Natural killer cell treated with Interleukin-12 subunit alpha and Interleukin-12 subunit beta and Interleukin-15 and Interleukin-18, amount 100 ng/mL, for 72 hours (primary cell): ENCODE measurements around the gene NYNRIN. TPM values are rescaled to one million over a fixed set of nuclear protein-coding genes. Genes with fewer than 3 reads are reported as not detected.

Experiments used
- ATAC-seq, 2 donors: fragments of 150-1000 bp; cut with Tn5 transposase in 1 of 2; sonication (Bioruptor Pico), chemical (Tn5 transposase) in 1 of 2; 2 replicates each; pipeline ENCODE4 v1.10.0; 2021
- DNase-seq: peaks from one replicate; pipeline ENCODE4 v3.0.0; 2022; ENCODE audit warnings: low spot score
- H3K27ac Mint-ChIP-seq, 2 donors: 1 replicate in 1 of 2; 2 replicates in 1 of 2; pipeline ENCODE4 v1.8.0; 2022; ENCODE audit warnings: mixed read lengths in 2 of 2, mild to moderate bottlenecking in 1 of 2, moderate library complexity in 1 of 2
- H3K27me3 Mint-ChIP-seq, 2 donors: 1 replicate in 1 of 2; 2 replicates in 1 of 2; pipeline ENCODE4 v1.8.0; 2022; ENCODE audit warnings: mixed read lengths in 2 of 2
- H3K36me3 Mint-ChIP-seq: one replicate; pipeline ENCODE4 v1.8.0; 2022; ENCODE audit warnings: mixed read lengths
- H3K4me1 Mint-ChIP-seq, 2 donors: 1 replicate in 1 of 2; 2 replicates in 1 of 2; pipeline ENCODE4 v1.8.0; 2022; ENCODE audit warnings: low read depth in 2 of 2, mixed read lengths in 2 of 2, mild to moderate bottlenecking in 1 of 2
- H3K4me3 Mint-ChIP-seq: one replicate; pipeline ENCODE4 v1.8.0; 2022; ENCODE audit warnings: mixed read lengths
- H3K9me3 Mint-ChIP-seq: 2 replicates; pipeline ENCODE4 v1.8.0; 2022; ENCODE audit warnings: mixed read lengths
- total RNA-seq, 2 donors: library from RNA; stranded (reverse); gene quantifications; one replicate each; pipeline ENCODE4 v1.2.3, GENCODE V29; 2022

NYNRIN gene
- total RNA-seq, 2 donors from 2014 or later = 0.11 TPM; not detected in 1

- Mint-ChIP-seq H3K27ac (no peak overlapping the region), H3K4me3 (no peak overlapping the region), H3K27me3 (peaks cover 28 to 36% of the 10 kb centered on the region in 2 donors), H3K36me3 (no peaks in the 10 kb centered on the region), H3K4me1 (no peaks in the 10 kb centered on the region), H3K9me3 (no peaks in the 10 kb centered on the region)
- DNase-seq (no peak), ATAC-seq (no peak)
These were observed 7.6 kb downstream of the NYNRIN start for GRCh38 chr14:24406416-24406815.

GRCh38 chr14:24407608-24408325 is 9.0 kb downstream of the NYNRIN start:
- H3K27me3 Mint-ChIP-seq = peaks cover 22 to 29% of the 10 kb centered on the region in 2 donors
- DNase-seq (no peak), ATAC-seq (no peak)
- no peak overlapping the region for H3K27ac Mint-ChIP-seq
- no peak overlapping the region for H3K4me3 Mint-ChIP-seq
- H3K4me1 Mint-ChIP-seq = no peaks in the 10 kb centered on the region
- no peaks in the 10 kb centered on the region for H3K36me3 Mint-ChIP-seq
- H3K9me3 Mint-ChIP-seq = no peaks in the 10 kb centered on the region

GRCh38 chr14:24408764-24409163 is 10.0 kb downstream of the NYNRIN start:
- DNase-seq = no peak
- no peak overlapping the region for H3K4me3 Mint-ChIP-seq

GRCh38 chr14:24409192-24409591 is 10.4 kb downstream of the NYNRIN start:
- Mint-ChIP-seq H3K36me3 (no peaks in the 10 kb centered on the region), H3K27me3 (peaks cover 11 to 15% of the 10 kb centered on the region in 2 donors), H3K27ac (no peak overlapping the region), H3K4me1 (no peaks in the 10 kb centered on the region), H3K9me3 (no peaks in the 10 kb centered on the region), H3K4me3 (no peak overlapping the region)
- DNase-seq (no peak), ATAC-seq (no peak)

More at GRCh38 chr14:24408764-24409163, 10.0 kb downstream of the NYNRIN start:
- peaks cover 15 to 19% of the 10 kb centered on the region in 2 donors for H3K27me3 Mint-ChIP-seq
- H3K4me1 Mint-ChIP-seq = no peaks in the 10 kb centered on the region
- ATAC-seq = no peak
- no peaks in the 10 kb centered on the region for H3K9me3 Mint-ChIP-seq
- H3K36me3 Mint-ChIP-seq = no peaks in the 10 kb centered on the region
- H3K27ac Mint-ChIP-seq = no peak overlapping the region

GRCh38 chr14:24409956-24410355 is 11.2 kb downstream of the NYNRIN start:
- no peak overlapping the region for H3K27ac Mint-ChIP-seq
- H3K4me3 Mint-ChIP-seq = no peak overlapping the region
- no peak for DNase-seq
- no peaks in the 10 kb centered on the region for H3K9me3 Mint-ChIP-seq
- no peaks in the 10 kb centered on the region for H3K36me3 Mint-ChIP-seq
- peaks cover 6 to 7% of the 10 kb centered on the region in 2 donors for H3K27me3 Mint-ChIP-seq
- ATAC-seq = no peak
- no peaks in the 10 kb centered on the region for H3K4me1 Mint-ChIP-seq

- Mint-ChIP-seq H3K4me3 (no peak overlapping the region), H3K27ac (no peak overlapping the region), H3K36me3 (no peaks in the 10 kb centered on the region), H3K4me1 (no peaks in the 10 kb centered on the region), H3K27me3 (peaks cover 0 to 5% of the 10 kb centered on the region in 2 donors), H3K9me3 (no peaks in the 10 kb centered on the region)
- no peak for DNase-seq
- no peak for ATAC-seq
These were observed 12.9 kb downstream of the NYNRIN start for GRCh38 chr14:24411443-24412389.

- H3K4me1 Mint-ChIP-seq = no peaks in the 10 kb centered on the region
- no peak overlapping the region for H3K27ac Mint-ChIP-seq
- H3K9me3 Mint-ChIP-seq = no peaks in the 10 kb centered on the region
- DNase-seq = no peak
- H3K27me3 Mint-ChIP-seq = peaks cover 0 to 7% of the 10 kb centered on the region in 2 donors
- no peak overlapping the region for H3K4me3 Mint-ChIP-seq
- ATAC-seq = no peak
- no peaks in the 10 kb centered on the region for H3K36me3 Mint-ChIP-seq
These were observed 15.3 kb downstream of the NYNRIN start for GRCh38 chr14:24414077-24414476.

GRCh38 chr14:24414732-24415420 is 16.1 kb downstream of the NYNRIN start:
- Mint-ChIP-seq H3K27me3 (peaks cover 0 to 12% of the 10 kb centered on the region in 2 donors), H3K4me3 (no peak overlapping the region), H3K4me1 (no peaks in the 10 kb centered on the region), H3K27ac (no peak overlapping the region), H3K9me3 (no peaks in the 10 kb centered on the region), H3K36me3 (no peaks in the 10 kb centered on the region)
- DNase-seq (no peak), ATAC-seq (no peak)

GRCh38 chr14:24415421-24416253 is 16.8 kb downstream of the NYNRIN start:
- H3K9me3 Mint-ChIP-seq = no peaks in the 10 kb centered on the region
- no peak overlapping the region for H3K4me3 Mint-ChIP-seq
- peaks cover 0 to 12% of the 10 kb centered on the region in 2 donors for H3K27me3 Mint-ChIP-seq

GRCh38 chr14:24416254-24416931 is 17.6 kb downstream of the NYNRIN start:
- no peaks in the 10 kb centered on the region for H3K4me1 Mint-ChIP-seq
- no peak for DNase-seq
- H3K27me3 Mint-ChIP-seq = peaks cover 0 to 12% of the 10 kb centered on the region in 2 donors
- H3K4me3 Mint-ChIP-seq = no peak overlapping the region
- H3K36me3 Mint-ChIP-seq = no peaks in the 10 kb centered on the region
- H3K27ac Mint-ChIP-seq = no peak overlapping the region
- H3K9me3 Mint-ChIP-seq = no peaks in the 10 kb centered on the region
- ATAC-seq = no peak

More at GRCh38 chr14:24415421-24416253, 16.8 kb downstream of the NYNRIN start:
- no peaks in the 10 kb centered on the region for H3K4me1 Mint-ChIP-seq
- H3K36me3 Mint-ChIP-seq = no peaks in the 10 kb centered on the region
- H3K27ac Mint-ChIP-seq = no peak overlapping the region
- DNase-seq = no peak
- no peak for ATAC-seq

GRCh38 chr14:24416932-24417619 is 18.3 kb downstream of the NYNRIN start:
- H3K27me3 Mint-ChIP-seq = peaks cover 0 to 12% of the 10 kb centered on the region in 2 donors
- H3K36me3 Mint-ChIP-seq = no peaks in the 10 kb centered on the region
- no peaks in the 10 kb centered on the region for H3K4me1 Mint-ChIP-seq
- no peak for ATAC-seq
- H3K9me3 Mint-ChIP-seq = no peaks in the 10 kb centered on the region
- no peak overlapping the region for H3K27ac Mint-ChIP-seq
- peak; percentile 51 for DNase-seq
- H3K4me3 Mint-ChIP-seq = no peak overlapping the region

- Mint-ChIP-seq H3K27ac (no peak overlapping the region), H3K36me3 (no peaks in the 10 kb centered on the region), H3K4me1 (no peaks in the 10 kb centered on the region), H3K4me3 (no peak overlapping the region), H3K27me3 (peaks cover 0 to 12% of the 10 kb centered on the region in 2 donors), H3K9me3 (no peaks in the 10 kb centered on the region)
- DNase-seq (peak; percentile 10), ATAC-seq (no peak)
These were observed 19.2 kb downstream of the NYNRIN start for GRCh38 chr14:24417832-24418491.
